Myocyte (in vitro differentiated cells): ENCODE results near the gene SLC6A9. TPM values are rescaled to one million over a fixed set of nuclear protein-coding genes. Genes with fewer than 3 reads are reported as not detected.

ENCODE experiments used
- DNase-seq: peaks from one replicate; pipeline ENCODE4 v3.0.0-alpha.2; 2012; ENCODE audit warnings: low read depth
- total RNA-seq: library from RNA; depleted of rRNA; stranded (reverse); fragments of >200 nt; gene quantifications from 2 replicates; pipeline ENCODE4 v1.2.3, GENCODE V29; 2014

The SLC6A9 gene
- total RNA-seq, 1 donor from 2014 or later: 1.2 TPM

DNA sequence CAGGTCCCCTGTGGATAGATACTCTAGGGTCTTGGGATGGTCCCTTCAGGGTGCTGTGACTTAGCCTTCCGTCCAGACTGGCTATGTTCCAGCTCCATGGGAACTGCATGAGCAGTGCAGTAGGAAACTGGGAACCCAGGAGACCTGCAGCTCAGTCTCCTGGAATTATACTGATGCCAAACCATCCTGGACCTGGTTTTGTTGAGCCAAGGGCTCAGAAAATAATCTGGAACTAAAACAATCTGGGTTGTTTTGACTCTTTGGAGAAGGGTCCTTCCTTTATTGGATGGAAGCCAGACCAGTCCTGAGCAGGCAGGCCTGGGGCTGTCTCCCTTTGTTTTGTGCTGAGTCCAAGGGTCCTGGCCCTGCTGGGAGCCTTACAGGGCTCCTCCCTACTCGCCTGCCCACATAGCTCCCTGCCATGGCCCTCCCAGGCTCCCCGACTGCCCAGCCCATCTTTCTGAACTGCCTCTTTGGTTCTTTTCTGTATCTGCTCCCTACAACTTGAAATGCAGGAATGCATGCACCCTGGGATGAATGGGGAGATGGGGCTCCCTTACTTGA lies 83.3 kb downstream of the SLC6A9 start:
- DNase-seq: no peak

DNA sequence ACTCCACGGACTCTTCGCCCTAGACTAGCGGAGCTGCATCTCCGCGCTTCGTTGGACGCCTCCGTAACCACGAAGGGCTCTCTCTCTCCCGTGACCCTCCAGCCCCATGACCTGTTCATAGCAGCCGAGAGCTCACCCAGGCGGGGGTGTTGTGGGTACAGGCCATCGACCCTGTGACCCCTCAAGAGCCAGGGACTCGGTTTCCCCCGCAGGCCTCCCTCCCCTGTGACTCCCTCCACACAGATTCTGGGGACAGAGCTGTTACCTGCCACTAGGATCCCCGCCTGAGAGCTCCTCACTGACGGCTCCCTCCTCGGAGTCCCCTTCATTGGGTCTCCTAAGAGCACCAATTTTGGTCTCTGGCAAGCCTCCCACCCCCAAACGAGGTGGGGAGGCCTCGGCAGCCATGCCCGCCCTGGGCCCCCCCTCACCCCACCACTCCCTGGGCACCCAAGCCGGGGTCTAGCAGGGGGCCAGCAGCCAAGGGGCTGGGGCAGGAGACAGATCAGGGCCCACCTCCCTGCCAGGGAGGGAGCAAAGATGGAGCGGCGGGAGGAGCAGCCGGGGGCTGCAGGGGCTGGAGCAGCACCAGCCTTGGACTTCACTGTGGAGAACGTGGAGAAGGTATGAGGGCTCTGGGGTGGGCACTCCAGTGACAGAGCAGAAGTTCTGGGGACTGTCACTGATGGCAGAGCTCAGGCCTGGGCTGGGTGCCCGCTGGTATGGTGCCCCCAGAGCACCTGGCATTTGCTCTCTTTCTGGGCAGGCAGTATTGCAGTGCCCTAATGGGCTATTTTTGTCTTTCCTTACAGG lies 84.0 kb downstream of the SLC6A9 start:
- peak; percentile 66 for DNase-seq

Other genes starting within 250 kb of the SLC6A9 start
- gene ARTN, start 97.7 kb downstream of the SLC6A9 start, total RNA-seq: 0.80 and 6.9 TPM in 2 replicates
- gene IPO13, start 84.5 kb downstream of the SLC6A9 start, total RNA-seq: 53.6 and 55.5 TPM in 2 replicates
- 34.2 and 36.3 TPM in 2 replicates for gene DPH2, start 61.5 kb downstream of the SLC6A9 start, total RNA-seq
- gene ATP6V0B, start 56.5 kb downstream of the SLC6A9 start, total RNA-seq: 211 and 236 TPM in 2 replicates
- gene B4GALT2, start 52.3 kb downstream of the SLC6A9 start, total RNA-seq: 83.0 and 84.4 TPM in 2 replicates
- gene CCDC24, start 39.9 kb downstream of the SLC6A9 start, total RNA-seq: 1.5 and 3.4 TPM in 2 replicates
- not detected in 2 replicates for gene KLF17, start 87.4 kb upstream of the SLC6A9 start, total RNA-seq
- gene KLF18, start 110.2 kb upstream of the SLC6A9 start, total RNA-seq: not detected in 2 replicates
- 18.1 and 20.8 TPM in 2 replicates for gene DMAP1, start 182.0 kb upstream of the SLC6A9 start, total RNA-seq